Stimulated activated naive B cell treated with anti-CD40 and anti-IgM and Interleukin-4, amounts not matched to agents 10 μg/mL and 1 μg/mL and 100 μg/mL, for 72 hours (primary cell): ENCODE data around the gene LMF2.

Experiments
- ATAC-seq, 2 donors: fragments of 150-1000 bp; cut with Tn5 transposase; replicated peaks; 2 replicates each; pipeline ENCODE4 v1.10.0; 2021; ENCODE audit warnings: moderate library complexity in 1 of 2
- DNase-seq: peaks from one replicate; pipeline ENCODE4 v3.0.0; 2021
- H3K27ac Mint-ChIP-seq: one replicate; pipeline ENCODE4 v1.8.0; 2022; ENCODE audit warnings: mild to moderate bottlenecking, mixed read lengths
- H3K27me3 Mint-ChIP-seq, 2 donors: one replicate each; pipeline ENCODE4 v1.8.0; 2022; ENCODE audit warnings: mixed read lengths in 2 of 2
- H3K36me3 Mint-ChIP-seq, 2 donors: one replicate each; pipeline ENCODE4 v1.8.0; 2022; ENCODE audit warnings: mixed read lengths in 2 of 2, mild to moderate bottlenecking in 1 of 2
- H3K4me1 Mint-ChIP-seq, 2 donors: one replicate each; pipeline ENCODE4 v1.8.0; 2022; ENCODE audit warnings: mixed read lengths in 2 of 2, mild to moderate bottlenecking in 1 of 2
- H3K4me3 Mint-ChIP-seq, 2 donors: one replicate each; pipeline ENCODE4 v1.8.0; 2022; ENCODE audit warnings: mild to moderate bottlenecking in 2 of 2, mixed read lengths in 2 of 2, moderate library complexity in 1 of 2
- H3K9me3 Mint-ChIP-seq, 2 donors: one replicate each; pipeline ENCODE4 v1.8.0; 2022; ENCODE audit warnings: mixed read lengths in 2 of 2, mild to moderate bottlenecking in 1 of 2

Gene LMF2

DNA sequence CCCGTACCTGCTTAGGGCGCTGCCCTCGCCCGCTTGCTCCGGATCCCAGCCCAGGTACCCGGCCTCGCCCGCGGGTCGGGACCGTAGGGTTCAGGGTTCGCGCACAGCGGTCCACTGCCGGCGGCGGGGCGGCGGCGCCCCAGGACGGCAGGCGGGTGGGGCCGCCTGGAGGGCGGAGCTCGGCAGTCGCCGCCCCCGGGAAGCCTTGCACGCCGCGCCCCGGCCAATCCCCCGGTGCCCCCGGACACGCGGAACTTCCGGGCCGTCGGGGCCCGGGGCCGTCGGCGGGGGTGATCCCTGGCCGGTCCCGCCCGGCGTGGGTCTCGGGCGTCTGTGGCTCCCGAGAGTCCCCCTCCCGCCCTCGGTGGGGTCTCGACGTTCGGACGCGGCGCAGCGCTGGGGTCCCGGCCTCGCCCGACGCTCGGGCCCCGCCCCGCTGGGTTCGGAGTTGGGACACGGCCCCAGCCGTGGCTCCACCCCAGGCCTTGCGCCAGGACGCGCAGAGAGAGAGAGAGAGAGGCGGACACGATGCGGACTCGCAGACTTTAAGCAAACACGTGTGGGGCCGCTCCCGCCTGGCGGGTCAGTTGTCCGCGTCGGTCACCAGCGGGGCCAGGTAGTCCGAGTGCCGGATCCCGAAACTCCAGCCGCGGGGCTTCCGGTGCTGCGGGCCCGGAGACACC, 22.5 kb upstream of the LMF2 start, which contains the start of gene TYMP:
TSS of gene TYMP (minus strand) at position 116 of the 683 bp plus-strand sequence. CDS start 303 bp downstream, outside the sequence.
- H3K4me3 Mint-ChIP-seq, result peak within 1 kb of the TSS; percentile 93 to 99
- DNase-seq (peak; percentile 80), ATAC-seq (peak; percentile 33 to 35)
- H3K9me3 Mint-ChIP-seq, result no peaks in the 10 kb centered on the region
- peaks cover 45 to 67% of the 10 kb centered on the region in 2 donors for H3K4me1 Mint-ChIP-seq
- peaks cover 29 to 33% of the 10 kb centered on the region in 2 donors for H3K36me3 Mint-ChIP-seq
- H3K27me3 Mint-ChIP-seq, result no peaks in the 10 kb centered on the region
- peak within 1 kb of the TSS; percentile 100 for H3K27ac Mint-ChIP-seq

DNA sequence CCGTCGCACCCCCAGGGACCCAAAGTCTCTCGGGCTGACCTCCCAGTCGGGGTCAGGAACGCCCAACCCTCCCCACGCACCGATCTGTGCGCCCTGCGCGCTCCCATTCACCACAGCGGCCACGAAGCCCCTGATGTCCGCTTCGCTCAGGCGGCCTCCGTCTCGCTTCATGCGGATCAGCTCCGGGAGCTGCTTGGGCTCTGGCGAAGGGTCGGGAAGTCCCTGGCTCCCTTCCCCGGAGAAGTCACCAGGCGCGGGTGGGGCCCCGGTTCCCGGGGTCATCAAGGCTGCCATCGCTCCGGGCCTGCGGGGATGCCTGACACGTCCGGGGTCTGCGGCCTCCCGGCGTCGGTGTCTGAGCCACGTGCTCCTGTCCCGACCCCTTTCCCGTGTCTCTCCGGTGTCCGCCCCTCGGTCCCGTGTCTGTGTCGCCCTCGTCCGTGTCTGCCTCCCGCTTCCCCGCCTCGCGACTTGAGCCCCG, 22.0 kb upstream of the LMF2 start:
- ATAC-seq (no peak), DNase-seq (no peak)
- Mint-ChIP-seq H3K9me3 (no peaks in the 10 kb centered on the region), H3K4me3 (peak overlapping the region; percentile 87 to 93), H3K27me3 (no peaks in the 10 kb centered on the region), H3K4me1 (peaks cover 48 to 68% of the 10 kb centered on the region in 2 donors), H3K27ac (peak overlapping the region; percentile 94), H3K36me3 (peaks cover 35 to 39% of the 10 kb centered on the region in 2 donors)

- Mint-ChIP-seq H3K36me3 (peaks cover 39 to 43% of the 10 kb centered on the region in 2 donors), H3K4me1 (peaks cover 49 to 68% of the 10 kb centered on the region in 2 donors), H3K4me3 (peak overlapping the region; percentile 87 to 93), H3K9me3 (no peaks in the 10 kb centered on the region), H3K27me3 (no peaks in the 10 kb centered on the region), H3K27ac (peak overlapping the region; percentile 94)
- DNase-seq (no peak), ATAC-seq (no peak)
Measured at GRCh38 chr22:50528682-50529415, 21.3 kb upstream of the LMF2 start.

DNA sequence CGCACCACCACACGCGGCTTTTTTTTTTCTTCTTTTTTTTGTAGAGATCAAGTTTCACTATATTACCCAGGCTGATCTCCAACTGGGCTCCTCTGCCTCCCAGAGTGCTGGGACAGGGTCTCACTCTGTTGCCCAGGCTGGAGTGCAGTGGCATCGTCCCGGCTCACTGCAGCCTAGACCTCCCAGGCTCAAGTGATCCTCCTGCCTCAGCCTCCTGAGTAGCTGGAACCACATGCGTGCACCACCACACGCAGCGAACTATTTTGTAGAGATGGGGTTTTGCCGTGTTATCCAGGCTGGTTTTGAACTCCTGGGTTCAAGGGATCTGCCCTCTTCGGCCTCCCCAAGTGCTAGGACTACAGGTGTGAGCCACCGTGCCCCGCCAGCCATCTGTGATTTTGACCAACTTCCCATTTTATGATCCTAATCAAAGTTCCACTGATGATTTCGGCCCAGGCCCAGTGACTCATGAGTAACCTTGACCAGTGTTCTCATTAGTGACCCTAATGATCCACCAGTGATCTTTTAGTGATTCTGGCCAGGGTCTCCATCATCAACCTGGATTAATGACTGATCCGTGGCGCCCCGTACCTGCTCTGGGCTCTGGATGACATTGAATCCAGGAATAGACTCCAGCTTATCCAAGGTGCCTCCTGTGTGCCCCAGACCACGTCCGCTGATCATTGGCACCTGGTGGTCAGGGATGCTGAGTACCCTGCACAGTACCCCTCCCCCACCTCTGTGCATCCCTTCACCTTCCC, 20.6 kb upstream of the LMF2 start:
- ATAC-seq (no peak), DNase-seq (no peak)
- Mint-ChIP-seq H3K36me3 (peaks cover 42 to 44% of the 10 kb centered on the region in 2 donors), H3K9me3 (no peaks in the 10 kb centered on the region), H3K4me1 (peaks cover 44 to 72% of the 10 kb centered on the region in 2 donors), H3K27ac (peak overlapping the region; percentile 94), H3K4me3 (peak overlapping the region; percentile 87 to 93), H3K27me3 (no peaks in the 10 kb centered on the region)

DNA sequence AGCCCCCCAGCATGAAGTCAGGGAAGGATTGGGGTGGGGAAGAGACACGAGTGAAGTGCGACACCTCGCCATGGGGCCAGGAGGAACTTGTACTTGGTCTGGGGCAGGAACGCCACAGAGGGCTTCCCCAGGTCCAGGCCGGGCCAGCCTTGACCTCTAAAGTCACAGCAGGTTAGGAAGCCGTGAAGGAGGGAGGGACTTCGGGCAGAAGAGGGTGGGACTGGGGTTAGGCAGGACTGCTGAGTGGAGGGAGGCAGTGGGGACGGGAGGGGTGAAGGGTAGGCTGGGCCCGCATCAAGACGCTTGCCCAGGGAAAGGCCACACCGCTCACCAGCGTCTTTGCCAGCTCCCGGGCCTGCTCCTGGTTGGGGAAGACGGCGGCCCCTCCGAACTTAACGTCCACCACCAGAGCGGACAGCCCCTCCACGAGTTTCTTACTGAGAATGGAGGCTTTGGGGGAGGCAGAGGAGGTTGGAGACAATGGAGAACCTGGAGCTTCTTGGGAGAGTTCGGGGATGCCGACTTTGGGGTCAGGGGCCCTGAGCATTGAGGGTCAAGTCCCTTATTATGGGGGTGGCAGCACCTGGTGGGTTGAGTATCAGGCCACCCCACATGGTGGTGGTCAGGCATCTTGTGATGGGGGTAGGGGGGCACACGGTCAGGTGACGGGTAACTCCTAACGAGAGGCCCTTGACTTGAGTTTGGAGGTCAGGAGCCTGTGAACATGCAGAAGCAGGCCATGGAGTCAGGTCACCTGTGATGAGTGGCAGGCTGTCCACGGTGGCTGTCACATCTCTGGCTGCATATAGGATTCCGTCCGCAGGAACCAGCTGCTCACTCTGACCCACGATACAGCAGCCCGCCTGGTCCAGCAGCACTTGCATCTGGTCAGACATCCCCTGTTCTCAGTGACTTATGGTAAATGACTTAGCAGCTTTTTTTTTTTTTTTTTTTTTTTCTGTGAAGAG, 19.6 kb upstream of the LMF2 start:
- no peaks in the 10 kb centered on the region for H3K27me3 Mint-ChIP-seq
- H3K4me1 Mint-ChIP-seq, result peaks cover 40 to 70% of the 10 kb centered on the region in 2 donors
- DNase-seq (peak; percentile 70), ATAC-seq (peak; percentile 22 to 23)
- peak overlapping the region; percentile 94 for H3K27ac Mint-ChIP-seq
- no peaks in the 10 kb centered on the region for H3K9me3 Mint-ChIP-seq
- H3K36me3 Mint-ChIP-seq, result peaks cover 46 to 47% of the 10 kb centered on the region in 2 donors
- peak overlapping the region; percentile 87 to 93 for H3K4me3 Mint-ChIP-seq

DNA sequence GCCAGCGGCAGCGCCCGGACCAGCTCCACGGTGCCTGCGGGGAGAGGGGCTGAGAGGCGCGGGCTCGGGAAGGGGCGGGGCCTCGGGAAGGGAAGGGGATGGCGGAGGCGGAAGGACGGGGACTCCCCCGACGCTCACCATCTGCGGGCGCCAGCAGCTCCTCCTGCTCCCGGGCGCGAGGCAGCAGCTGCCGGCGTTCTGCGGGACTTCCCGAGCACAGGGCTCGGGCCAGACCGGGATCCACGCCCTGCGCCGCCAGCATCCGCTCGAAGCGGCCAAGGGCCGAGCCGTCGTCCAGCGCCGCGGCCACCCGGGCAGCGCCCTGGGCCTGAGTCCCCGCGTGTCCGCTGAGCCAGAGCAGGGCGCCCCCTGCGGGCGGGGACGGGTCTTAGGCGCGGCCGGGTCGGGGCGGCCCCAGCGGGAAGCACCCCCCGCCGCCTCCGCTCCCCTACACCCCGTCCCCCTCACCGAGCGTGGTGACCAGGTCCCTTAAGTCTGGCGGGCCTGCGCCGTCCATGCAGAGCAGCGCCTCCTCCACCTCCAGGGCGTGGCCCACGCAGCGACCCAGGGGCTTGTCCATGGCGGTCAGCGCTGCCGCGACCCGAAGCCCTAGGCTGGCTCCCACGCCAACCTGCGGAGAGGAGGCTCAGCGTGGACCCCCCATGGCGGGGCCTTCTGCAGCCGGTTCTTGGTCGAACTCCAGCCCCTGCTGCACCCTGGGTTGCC, 18.8 kb upstream of the LMF2 start:
- no peaks in the 10 kb centered on the region for H3K27me3 Mint-ChIP-seq
- ATAC-seq (peak; percentile 28 to 37), DNase-seq (peak; percentile 86)
- peak overlapping the region; percentile 94 for H3K27ac Mint-ChIP-seq
- peaks cover 49 to 50% of the 10 kb centered on the region in 2 donors for H3K36me3 Mint-ChIP-seq
- H3K9me3 Mint-ChIP-seq, result no peaks in the 10 kb centered on the region
- peaks cover 40 to 70% of the 10 kb centered on the region in 2 donors for H3K4me1 Mint-ChIP-seq
- peak overlapping the region; percentile 92 to 93 for H3K4me3 Mint-ChIP-seq

DNA sequence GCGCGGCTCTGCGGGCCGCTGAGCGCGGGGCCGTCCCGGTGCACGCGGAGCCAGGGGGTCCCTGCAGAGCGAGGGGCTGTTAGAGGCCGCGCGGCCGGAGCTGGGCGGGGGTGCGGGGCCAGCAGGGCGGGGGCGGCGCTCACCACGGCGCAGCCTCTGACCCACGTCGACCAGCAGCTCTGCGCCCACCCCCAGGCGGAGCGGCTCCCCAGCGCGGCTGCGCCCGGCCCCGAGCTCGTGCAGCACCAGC, 18.3 kb upstream of the LMF2 start:
- ATAC-seq (no peak), DNase-seq (no peak)
- Mint-ChIP-seq H3K4me3 (peak overlapping the region; percentile 92 to 93), H3K27me3 (no peaks in the 10 kb centered on the region), H3K36me3 (peaks cover 49 to 53% of the 10 kb centered on the region in 2 donors), H3K9me3 (no peaks in the 10 kb centered on the region), H3K27ac (peak overlapping the region; percentile 96), H3K4me1 (peaks cover 38 to 66% of the 10 kb centered on the region in 2 donors)

GRCh38 chr22:50525104-50525857, 17.8 kb upstream of the LMF2 start, which contains the start of gene SCO2:
TSS of gene SCO2 (minus strand) at chr22:50525598. CDS start at chr22:50524411, 1,187 bp downstream.
- peak; percentile 57 for ATAC-seq
- H3K4me3 Mint-ChIP-seq, result peak within 1 kb of the TSS; percentile 92 to 93
- peaks cover 38 to 66% of the 10 kb centered on the region in 2 donors for H3K4me1 Mint-ChIP-seq
- peak; percentile 96 for DNase-seq
- peak within 1 kb of the TSS; percentile 96 for H3K27ac Mint-ChIP-seq
- H3K27me3 Mint-ChIP-seq, result no peaks in the 10 kb centered on the region
- peaks cover 52 to 54% of the 10 kb centered on the region in 2 donors for H3K36me3 Mint-ChIP-seq
- H3K9me3 Mint-ChIP-seq, result no peaks in the 10 kb centered on the region

DNA sequence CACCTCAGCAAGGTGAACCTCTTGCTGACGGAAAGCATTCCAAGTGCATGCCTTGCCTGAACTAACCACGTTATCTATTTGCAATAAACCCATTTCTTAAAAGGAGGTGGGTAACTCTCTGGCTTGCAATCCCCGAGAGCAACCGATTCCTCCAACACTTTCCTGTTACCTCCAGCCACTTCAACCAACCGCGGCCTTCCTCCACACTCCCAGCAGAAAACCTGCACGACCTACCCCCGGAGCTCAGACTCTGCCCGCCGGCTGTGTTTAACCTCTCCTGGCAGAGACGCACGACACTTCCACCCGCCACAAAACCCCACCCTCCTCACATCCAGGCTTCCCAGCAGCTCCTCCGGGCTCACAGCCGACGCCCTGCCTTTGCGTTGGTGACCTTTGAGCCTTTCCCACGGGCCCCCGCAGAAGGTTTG, 17.2 kb upstream of the LMF2 start:
- Mint-ChIP-seq H3K9me3 (no peaks in the 10 kb centered on the region), H3K27me3 (no peaks in the 10 kb centered on the region), H3K27ac (peak overlapping the region; percentile 96), H3K4me1 (peaks cover 38 to 66% of the 10 kb centered on the region in 2 donors), H3K36me3 (peaks cover 56 to 57% of the 10 kb centered on the region in 2 donors), H3K4me3 (peak overlapping the region; percentile 92 to 93)
- DNase-seq, result no peak
- no peak for ATAC-seq

DNA sequence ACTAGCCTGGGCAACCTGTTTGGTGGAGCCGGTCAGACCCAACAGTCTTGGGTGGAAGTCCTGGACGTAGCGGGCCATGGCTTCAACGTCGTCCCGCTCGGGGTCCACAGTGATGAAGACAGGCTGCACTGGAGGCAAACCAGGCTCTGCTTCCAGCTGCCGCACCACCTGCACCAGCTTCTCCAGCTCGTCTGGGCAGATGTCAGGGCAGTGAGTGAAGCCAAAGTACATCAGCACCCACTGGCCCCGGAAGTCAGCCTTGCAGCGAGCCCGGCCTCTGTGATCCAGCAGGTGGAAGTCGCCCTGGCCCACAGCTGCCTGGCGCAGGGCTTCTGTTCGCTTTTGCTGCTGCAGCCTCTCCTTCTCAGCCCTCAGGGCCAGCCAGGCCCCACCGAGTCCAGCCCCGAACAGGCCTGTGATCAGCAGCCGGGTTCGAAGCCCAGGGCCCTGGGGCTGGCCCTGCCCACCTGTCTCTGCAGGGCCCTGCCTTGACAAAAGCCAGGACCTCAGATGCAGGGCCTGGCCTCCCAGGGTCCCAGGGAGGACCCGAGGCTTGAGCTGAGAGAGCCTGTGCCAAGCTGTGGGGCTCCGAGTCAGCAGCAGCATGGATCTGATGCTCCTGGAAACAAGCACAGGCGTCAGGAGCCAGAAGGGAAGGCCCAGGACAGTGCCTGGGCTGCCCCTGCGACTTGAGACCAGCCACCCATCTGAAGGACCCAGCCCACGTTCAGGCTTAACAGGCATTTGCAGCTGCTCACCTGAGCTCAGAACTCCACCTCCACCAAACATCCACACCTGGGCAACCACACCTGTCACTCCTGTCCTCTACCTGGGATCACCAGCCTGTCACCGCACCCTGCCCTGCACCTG, 16.5 kb upstream of the LMF2 start:
- Mint-ChIP-seq H3K36me3 (peaks cover 59 to 61% of the 10 kb centered on the region in 2 donors), H3K27me3 (no peaks in the 10 kb centered on the region), H3K4me1 (peaks cover 36 to 62% of the 10 kb centered on the region in 2 donors), H3K4me3 (peak overlapping the region; percentile 92 to 93), H3K27ac (peak overlapping the region; percentile 96), H3K9me3 (no peaks in the 10 kb centered on the region)
- DNase-seq (no peak), ATAC-seq (no peak)

- H3K4me3 Mint-ChIP-seq, result peak overlapping the region; percentile 14 to 93
- peak overlapping the region; percentile 96 for H3K27ac Mint-ChIP-seq
- ATAC-seq, result no peak
- peaks cover 30 to 56% of the 10 kb centered on the region in 2 donors for H3K4me1 Mint-ChIP-seq
- no peaks in the 10 kb centered on the region for H3K27me3 Mint-ChIP-seq
- H3K36me3 Mint-ChIP-seq, result peaks cover 59 to 60% of the 10 kb centered on the region in 2 donors
- no peaks in the 10 kb centered on the region for H3K9me3 Mint-ChIP-seq
- DNase-seq, result no peak
Measured at GRCh38 chr22:50523458-50523805, 15.9 kb upstream of the LMF2 start.
